HL-60/S4 (cell line): Measurements from ENCODE around the gene ZNF366.

Experiments
- in situ Hi-C: fragments of 300-500 bp; cut with MboI; formaldehyde crosslinking; loops from 2 replicates; pipeline ENCODE4 v1.14.3; 2022; ENCODE audit warnings: low sequenced_read_pairs

ZNF366 gene

DNA sequence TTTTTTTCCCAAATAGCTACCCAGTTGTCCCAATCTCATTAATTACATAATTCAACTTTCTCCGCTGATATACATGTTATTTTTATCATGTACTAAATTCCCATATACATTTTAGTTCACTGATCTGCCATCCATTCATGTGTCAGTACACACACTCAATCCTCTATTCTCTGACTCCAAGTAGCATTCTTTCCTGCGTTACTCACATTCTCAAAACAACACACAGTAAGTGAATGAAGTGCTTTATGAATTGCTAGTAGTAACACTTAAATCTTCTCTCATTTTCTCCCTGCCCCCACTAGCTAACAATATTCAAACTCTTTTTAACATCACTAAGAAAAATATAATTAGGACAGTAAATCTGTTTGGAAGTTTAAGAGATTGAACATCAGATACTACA, 8.9 kb downstream of the ZNF366 start:
- in situ Hi-C loops = no loop called here

DNA sequence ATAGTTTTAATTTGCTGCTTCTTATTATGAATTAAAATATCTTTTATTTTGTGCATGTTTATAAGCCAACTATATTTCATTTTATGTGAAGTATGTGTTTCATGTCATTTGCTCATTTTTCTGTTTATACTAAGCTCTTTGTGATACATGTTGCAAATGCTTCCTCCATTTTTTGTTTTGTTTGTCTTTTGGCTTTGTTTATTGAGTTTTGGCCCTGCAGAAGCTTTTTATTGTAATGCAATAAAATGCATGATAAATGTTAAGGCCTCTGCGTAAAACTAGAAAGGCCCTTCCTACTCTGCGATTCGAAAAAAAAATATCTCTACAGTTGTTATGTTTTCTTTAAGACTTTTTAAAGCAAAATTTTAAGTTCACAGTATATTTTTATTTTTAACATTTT, 9.4 kb downstream of the ZNF366 start:
- in situ Hi-C loops = no loop called here

DNA sequence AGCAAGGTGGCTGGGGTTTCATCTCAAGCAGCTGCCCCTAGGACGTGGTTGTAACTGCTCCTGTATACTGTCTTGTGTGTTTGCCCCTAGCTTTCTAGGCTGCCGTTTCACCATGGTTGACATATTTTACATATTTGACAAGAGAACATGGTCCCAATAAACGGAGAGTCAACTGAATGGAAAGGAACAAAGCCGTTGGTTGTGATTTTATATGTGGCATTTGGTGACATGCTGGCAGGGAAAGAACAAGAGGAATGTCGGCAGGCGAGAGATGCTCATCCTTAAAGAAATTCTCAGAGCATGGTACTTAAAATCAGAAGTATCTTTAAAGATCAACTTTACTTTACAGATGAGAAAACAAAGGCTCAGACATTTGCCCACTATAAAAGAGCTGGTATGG, 11.8 kb downstream of the ZNF366 start:
- in situ Hi-C loops = no loop called here

DNA sequence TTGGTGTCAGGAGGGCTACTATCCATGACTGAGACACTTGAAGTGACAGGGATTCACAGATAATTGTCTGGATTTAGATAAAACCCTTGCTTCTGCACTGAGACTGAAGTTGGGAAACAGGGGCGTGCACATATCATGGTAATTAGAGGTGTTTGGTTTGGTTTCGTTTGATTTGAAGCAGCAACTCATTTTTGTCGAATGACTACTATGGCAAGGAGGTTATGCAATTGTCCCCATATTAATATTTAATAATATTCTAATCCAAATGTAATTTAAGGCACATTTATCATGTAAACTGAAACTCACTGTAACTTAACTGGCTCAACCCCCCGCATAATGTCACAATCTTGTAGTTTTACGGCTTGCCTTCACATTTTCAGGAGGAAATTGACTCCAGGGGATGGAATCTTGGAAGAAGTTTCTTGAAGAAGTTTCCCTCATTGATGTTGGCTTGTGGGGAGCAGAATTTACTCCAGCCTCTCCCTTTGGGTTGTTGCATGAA, 12.5 kb downstream of the ZNF366 start:
- in situ Hi-C loops = no loop called here

DNA sequence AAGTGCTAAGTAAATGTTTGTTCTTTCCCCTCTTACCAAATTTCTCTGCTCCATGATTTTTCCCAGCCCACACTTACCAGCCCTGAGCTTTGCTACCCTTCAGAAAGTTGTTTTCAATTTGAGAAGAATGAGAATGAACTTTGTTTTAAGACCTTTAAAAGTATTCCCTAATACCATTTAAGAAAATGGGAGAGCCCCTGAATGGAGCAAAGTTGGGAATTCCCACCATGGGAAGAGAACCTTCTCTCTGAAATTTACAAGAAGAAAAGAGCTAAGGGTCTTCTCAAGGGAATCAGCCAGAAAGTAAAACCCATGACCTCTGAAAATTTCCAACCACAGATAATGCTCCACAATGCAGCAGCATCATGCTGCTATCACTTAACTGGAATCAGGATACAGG, 17.7 kb downstream of the ZNF366 start:
- in situ Hi-C loops = no loop called here

DNA sequence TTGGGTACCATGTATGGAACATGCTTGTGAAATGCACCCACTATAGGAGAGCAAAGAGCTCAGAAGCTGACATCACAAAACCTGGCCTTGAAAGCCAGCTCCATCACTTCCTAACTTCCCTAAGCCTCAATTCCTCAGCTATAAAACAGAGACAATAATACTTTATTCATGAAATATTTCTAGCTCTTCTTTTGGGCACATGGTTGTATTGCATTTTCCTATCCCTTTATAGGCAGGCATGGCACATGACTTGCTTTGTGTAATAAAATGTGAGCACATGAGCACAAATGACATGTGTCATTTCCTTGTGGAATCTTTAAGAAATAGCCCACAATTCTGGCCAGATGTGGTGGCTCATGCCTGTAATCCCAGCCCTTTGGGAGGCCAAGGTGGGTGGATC, 18.5 kb downstream of the ZNF366 start:
- in situ Hi-C loops = no loop called here

DNA sequence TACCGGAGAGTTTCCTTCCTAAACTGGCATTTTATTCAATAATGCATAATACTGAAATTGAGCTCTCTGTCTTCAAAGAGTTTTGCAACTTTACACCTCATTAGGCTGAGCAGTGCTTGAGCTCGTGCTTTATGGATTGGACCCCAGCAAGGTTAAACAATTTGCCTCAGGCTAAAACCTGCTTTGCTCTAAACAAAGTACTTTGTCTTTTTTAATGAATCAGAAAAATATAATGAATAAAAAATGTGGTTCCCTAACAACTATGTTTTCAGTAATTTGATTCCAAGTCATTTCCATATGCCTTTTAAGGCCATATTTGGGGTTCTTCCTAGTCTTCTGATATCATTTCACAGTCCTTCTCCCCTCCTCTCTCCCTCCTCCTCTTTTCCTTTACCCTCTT, 20.0 kb downstream of the ZNF366 start:
- in situ Hi-C loops = no loop called here

DNA sequence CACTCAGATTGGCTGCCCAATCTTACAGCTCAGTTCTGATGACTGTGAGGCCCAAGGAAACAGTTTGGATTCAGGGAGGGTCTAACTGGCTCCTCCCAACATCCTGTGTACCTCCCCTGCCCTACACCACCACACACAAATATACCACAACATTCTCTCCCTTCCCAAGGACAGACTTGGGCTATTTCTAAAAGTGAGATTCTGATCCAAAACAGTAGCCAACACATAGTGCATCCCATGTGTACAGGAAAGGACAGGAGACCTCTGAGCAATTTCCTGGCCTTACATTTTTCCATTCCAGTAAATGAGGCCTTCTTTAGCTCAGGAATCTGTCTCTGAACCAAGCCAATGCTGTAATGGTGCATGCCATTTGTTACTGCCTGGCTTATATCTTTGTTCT, 20.8 kb downstream of the ZNF366 start:
- in situ Hi-C loops = no loop called here

DNA sequence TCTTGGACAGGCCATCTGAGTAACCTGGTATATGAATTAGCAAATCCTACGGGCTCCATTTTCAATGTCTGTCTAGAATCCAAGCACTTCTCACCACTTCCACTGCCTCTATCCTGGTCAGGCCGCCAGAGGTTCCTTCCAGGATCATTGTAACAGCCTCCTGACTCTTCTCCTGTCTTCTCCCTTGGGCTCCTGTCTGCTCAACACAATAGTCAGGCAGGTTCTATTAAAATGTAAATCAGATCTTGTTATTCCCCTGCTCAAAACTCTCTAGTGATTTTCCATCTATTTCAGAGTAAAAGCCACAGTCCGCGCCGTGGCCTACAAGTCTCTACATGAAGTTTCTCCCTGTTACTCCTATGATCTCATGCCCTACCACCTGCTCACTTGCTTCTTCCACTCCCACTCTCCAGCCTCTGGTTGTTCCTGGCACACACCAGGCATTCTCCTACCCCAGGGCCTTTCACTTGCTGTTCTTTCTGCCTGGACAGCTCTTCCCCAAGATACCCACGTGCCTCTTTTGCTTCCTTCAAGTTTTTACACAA, 21.7 kb downstream of the ZNF366 start:
- in situ Hi-C loops = no loop called here

DNA sequence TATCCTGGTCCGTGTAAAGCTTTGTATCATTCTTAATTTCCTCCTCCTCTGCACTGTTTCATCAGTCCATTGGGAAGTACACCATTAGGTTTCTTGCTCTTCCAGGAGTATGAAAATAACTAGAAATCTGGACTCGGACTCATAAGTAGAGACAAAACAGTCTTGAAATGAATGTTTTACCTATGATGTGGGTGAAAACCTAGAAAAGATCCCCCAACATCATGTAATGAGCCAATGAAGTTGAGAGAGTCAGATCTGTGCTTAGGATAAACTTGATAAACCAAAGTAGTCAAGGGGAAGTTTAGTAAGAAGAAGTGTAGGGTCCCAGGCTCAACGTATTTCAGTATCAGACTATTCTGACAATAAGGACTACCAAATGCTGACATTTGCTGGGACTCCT, 25.2 kb downstream of the ZNF366 start:
- in situ Hi-C loops = no loop called here

DNA sequence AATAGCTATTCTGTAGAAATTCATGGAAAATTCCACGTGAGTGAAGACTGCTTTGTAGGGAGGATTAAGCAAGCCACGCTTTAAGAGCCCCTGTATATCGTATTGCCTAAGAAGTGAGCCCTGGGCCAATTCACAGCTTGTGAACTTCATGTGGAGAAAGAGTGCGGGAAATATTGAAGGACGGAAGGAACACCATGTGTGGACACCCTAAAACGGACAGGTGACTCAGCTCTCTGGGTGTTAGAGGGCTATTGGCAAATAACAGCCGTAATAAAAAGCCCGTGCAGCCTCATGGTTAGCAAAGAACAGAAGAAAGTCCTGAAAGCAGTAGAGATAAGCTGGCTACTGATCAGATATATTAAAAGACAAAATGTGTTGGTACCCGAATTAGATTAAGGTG, 26.4 kb downstream of the ZNF366 start:
- in situ Hi-C loops = no loop called here

DNA sequence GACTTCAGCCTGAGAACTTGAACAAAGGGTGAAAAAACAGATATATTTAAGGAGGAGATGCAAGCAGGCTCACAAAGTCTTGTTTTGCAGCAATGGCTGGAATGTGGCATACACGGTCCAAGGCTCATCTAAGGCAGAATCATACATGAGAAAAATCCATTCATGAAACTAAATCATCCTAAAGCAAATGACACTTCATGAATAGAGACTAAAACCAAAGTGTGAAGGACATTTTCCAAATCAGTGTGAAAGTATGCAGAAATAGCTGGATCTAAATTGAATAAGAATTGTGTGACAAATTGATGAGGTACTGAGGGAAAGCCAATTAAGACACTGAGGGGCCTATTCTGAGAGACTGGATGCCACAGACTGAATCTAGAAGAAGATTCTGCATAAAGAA, 27.3 kb downstream of the ZNF366 start:
- in situ Hi-C loops = no loop called here

DNA sequence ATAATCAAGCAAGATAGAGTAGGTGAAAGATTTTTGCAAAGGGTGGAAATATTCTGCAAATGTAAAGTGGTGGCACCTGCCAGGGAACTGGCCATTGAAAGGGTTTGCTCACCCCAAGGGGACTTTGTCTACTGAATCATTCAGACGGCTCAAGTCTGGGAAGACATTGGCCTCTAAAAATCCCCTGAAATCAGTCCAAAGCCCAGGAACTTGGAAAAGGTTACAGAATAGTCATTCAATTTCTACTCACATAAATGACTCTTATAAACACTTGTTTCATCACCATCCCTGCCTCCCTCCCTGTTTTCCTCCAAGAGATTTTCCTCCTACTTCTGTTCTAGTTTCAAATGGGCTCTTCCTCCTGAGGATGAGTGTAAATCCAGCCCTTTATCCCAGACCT, 28.5 kb downstream of the ZNF366 start:
- in situ Hi-C loops = no loop called here

DNA sequence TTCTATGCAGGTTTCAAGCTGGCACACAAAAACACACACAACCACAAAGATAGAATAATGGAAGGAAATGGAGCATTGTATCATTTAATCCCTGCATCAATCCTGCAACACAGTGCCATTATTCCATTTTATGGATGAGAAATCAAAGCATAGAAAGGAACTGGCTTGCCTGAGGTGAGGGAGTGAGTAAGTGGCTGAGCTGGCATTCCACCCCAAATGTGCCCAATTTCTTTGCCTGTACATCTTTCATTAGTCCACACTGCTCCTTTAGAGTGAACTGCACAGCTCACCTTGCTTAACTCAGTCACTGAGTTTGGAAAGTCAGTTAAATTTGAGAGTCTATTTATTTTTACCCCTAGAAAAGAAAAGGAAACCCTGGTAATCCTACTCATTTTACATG, 28.9 kb downstream of the ZNF366 start:
- in situ Hi-C loops = no loop called here

DNA sequence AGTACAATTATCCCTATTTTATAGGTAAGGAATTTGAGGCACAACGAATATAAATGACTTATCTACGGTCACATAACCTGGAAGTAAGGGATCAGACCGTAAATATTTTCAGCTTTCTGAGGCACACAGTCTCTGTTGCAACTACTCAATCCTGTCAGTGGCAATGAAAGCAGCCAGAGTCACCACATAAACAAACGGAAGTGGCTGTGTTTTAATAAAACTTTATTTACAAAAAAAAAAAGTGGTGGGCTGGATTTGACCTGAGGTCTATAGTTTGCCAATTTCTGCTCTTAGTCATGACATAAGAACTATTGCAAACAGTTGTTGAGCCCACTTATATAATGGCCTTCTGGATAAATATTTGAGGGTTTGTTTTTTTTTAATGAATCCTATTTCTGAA, 29.6 kb downstream of the ZNF366 start:
- in situ Hi-C loops = no loop called here

DNA sequence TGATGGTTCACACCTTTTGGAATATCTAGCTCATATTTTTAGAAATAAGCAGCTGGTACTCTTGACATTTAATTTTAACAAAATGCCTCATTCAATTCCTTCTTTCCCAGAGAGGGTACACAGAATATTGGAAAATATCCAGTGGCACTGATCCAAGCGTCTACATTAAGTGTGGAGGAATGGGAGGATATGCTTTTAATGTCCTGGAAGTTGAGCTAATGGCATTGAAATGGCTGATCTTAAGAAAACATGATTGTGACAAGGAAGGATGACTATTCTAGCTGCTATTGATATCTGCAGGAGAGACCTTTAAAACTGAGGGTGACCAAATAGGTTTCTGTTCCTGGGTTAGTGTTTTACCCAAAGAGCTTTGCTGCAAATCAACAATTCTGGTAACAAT, 30.0 kb downstream of the ZNF366 start:
- in situ Hi-C loops = no loop called here

DNA sequence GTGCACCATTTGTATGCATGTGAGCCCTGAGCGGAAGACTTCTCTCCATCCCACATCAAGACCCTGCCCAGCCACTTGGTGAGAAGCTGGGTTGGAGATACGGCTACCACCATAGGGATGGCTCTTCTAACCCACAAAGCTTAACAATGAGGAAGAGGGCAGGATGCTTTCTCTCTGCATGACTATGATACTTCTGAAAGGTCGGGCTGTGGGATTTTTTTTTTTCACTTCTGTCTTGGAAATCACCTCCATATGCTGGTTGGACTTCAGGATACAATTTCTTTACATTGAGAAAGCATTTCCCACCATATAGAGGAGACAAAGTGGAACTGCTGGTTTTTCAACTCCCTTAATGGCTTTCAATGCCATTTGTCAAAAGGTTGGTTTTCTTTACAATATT, 30.5 kb downstream of the ZNF366 start:
- in situ Hi-C loops = no loop called here

DNA sequence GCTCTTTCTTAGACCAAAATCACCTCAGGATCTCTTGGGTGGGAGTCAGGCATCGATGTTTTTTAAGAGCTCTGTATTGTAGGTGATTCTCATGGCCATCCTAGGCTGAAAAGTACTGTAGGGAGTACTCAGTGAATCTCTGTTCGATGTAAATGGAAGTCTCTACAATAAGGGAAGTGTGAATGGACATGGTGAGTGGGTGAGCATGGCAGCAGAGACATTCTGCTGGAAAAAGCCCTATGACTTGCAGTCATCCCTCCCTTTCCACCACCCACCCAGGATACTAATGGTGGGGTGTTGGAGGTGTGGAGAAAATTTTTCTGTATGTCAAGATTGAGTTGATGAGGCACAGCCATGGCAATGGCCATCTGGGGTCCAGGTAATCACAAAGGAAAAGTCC, 30.9 kb downstream of the ZNF366 start:
- in situ Hi-C loops = no loop called here

DNA sequence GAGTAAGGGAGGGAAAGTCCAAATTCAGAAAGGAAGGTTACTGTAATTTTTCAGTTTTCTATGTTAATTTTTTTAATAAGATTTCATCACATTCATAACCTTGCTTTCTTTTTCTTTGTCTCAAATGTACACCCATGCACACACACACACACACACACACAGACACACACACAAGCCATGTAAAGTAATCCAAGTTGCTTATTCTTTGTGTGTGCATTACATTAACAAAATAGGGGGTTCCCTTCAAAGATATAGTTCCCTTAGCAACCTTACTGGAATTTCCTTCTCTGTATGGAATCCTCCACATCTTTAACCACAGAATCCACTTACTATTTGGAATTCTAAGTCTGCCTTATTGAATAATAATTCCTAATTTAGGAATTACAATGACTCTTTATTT, 32.7 kb downstream of the ZNF366 start:
- in situ Hi-C loops = no loop called here

DNA sequence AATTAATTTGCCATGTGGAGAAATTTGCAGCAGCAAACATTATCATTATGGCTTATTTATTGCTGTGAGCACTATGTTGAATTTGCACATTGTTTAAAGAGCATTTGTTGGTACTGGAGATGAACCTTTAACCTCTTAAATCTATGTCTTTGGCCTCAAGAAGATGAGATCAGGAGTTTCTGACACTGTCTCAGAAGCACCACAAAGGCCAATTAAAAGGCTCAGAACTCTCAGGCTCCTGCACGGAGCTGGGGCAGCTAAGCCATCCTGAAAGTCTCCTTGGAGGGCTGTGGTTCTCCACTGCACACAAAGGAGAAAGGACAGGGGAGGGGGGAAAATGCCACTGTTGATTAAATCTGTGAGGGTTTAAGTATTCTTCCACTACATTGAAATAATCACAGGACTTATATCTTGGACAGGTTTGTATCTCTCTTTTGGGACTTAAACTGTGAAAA, 33.1 kb downstream of the ZNF366 start:
- in situ Hi-C loops = no loop called here

DNA sequence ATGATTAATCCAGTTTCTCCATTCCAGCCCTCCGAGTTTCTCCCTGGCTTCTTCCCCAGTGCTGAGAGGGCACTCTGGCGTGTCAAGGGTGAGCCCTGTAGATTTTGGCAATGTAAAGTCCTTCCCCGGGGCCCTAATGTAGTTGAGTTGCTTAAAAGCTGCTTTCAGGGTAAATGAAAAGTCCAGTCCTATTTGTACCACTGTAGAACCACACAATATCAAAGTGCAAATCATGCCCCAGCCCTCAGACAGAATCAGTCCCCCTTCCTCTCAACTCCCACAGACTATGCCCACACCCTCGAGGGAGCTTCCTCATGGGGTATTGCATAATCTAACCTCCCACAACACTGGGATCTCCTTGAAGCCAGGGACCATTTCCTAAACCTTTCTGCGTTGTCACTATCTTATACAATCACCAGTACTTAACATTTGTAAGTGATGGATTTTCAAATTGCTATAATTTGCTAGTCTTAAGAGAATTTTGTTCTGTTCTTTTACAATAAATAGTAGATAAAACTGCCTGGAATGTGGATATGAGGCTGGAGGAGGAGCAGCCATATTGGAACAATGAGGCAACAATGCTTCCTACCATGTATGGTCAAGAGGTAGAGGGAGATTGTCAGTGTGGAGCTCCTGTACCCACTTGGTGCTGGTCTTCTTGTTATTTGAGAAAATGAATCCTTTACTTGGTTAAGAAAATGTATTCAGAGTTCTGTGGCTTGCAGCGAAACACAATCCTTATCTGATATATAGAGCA, 34.4 kb downstream of the ZNF366 start:
- in situ Hi-C loops = no loop called here

DNA sequence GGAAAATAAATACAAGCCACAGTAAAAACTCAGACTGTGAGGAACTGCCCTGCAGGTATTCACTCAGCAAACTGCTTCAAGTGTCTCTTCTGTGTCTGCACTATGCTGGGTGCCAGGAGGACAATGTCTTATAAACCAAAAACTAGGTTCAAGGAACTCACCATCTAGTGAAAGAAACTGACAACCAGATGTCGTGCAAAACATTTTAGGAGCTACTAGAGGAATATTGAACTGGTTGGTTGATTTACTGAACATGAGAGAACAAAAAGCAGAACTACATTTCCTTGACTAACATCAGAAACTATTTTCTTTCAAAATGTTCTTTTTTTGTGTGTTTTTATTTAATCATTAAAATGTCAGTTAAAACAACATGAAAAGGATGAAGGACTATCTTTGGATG, 35.2 kb downstream of the ZNF366 start:
- in situ Hi-C loops = no loop called here

DNA sequence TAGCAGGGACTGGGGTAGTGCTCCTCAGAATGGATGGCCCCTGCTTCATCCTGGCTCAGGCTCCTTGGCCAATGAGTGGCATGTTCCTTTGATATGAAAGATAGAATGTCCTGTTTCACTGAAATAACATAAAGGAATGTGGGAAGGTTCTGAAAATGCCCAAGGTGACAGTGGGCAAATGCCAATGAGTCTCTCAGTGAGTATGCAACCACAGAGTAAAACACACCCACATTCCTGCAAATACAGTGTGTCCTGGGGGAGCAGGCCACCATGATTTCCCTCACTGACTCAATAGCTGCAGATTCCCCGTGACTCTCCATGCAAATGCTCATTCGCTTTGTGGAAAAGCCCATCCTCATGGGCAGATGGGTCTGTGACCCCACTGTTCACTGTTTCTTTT, 36.4 kb downstream of the ZNF366 start:
- in situ Hi-C loops = no loop called here
